Astrocyte of the spinal cord (primary cell): Measurements from ENCODE around the gene WDR74.
"Not testable (repeated sequence)": the region's sequence is repeated elsewhere in the genome, so short reads cannot be mapped to it uniquely, and the experiment has no call there.

Source experiments
- DNase-seq: peaks from one replicate; pipeline ENCODE4 v3.0.0; 2011; ENCODE audit warnings: low read depth, low spot score
- H3K4me3 ChIP-seq: 2 replicates; pipeline ENCODE4 v1.5.1; 2011; ENCODE audit warnings: low read depth, mild to moderate bottlenecking, low read length, moderate library complexity
- CTCF ChIP-seq: IDR thresholded peaks from 2 replicates; pipeline ENCODE4 v1.5.1; 2012; ENCODE audit warnings: low read depth, mild to moderate bottlenecking, low read length, inconsistent platforms
- in situ Hi-C: cut with HindIII; loops from 2 replicates; pipeline ENCODE4 v1.10.0; 2017; ENCODE audit warnings: low sequenced_read_pairs

WDR74 gene

GRCh38 chr11:62841361-62842170 is 2.2 kb upstream of the WDR74 start:
- TF ChIP-seq CTCF, result no peak
- peak overlapping the region; percentile 26 for H3K4me3 ChIP-seq
- in situ Hi-C loops, result no loop called here
- DNase-seq, result peak; percentile 99

DNA sequence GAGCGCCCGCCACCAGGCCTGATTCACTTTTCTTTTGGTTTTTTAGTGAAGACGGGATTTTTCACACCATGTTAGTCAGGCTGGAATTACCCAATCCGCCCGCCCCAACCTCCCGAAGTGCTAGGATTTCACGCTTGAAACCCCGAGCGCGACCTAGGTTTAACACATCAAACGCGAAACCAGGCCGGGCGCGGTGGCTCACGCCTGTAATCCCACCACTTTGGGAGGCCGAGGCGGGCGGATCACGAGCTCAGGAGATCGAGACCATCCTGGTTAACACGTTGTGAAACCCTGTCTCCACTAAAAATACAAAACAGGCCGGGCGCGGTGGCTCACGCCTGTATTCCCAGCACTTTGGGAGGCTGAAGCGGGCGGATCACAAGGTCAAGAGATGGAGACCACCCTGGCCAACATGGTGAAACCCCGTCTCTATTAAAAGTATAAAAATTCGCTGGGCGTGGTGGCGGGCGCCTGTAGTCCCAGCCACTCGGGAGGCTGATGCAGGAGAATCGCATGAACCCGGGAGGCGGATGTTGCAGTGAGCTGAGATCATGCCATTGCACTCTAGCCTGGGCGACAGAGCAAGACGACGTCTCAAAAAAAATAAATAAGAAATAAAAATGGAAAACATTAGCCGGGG is 1.5 kb upstream of the WDR74 start:
- peak overlapping the region; percentile 92 for H3K4me3 ChIP-seq
- DNase-seq, in situ Hi-C loops: not testable (repeated sequence)

DNA sequence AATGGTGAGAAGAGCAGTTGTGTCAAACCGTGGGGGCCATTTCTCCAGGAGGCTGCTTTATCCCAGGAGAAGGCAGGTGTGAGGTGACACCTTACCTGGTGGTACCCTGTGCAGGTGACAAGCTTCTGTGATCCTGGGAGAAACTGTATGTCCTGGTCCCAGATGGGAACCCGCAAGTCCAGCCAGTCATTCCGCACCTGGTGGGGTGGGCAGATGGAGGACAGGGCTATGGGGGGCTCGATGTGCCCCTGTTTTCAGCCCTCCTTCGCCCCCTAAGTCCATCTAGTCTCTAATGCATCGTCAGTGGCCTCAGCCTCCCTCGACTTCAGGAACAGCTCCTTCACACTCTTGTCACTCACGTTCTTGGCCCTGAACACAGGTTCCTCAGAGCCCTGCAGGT is 4.1 kb downstream of the WDR74 start:
- H3K4me3 ChIP-seq, result no peak overlapping the region
- TF ChIP-seq CTCF, result no peak
- DNase-seq, result no peak
- in situ Hi-C loops, result no loop called here

GRCh38 chr11:62832336-62833234 is 6.8 kb downstream of the WDR74 start, which contains the start of gene TEX54:
TEX54 (minus strand) TSS chr11:62832841.
- peak within 1 kb of the TSS; percentile 90 for H3K4me3 ChIP-seq
- TF ChIP-seq CTCF, result no peak
- DNase-seq, result no peak
- in situ Hi-C loops, result no loop called here

DNA sequence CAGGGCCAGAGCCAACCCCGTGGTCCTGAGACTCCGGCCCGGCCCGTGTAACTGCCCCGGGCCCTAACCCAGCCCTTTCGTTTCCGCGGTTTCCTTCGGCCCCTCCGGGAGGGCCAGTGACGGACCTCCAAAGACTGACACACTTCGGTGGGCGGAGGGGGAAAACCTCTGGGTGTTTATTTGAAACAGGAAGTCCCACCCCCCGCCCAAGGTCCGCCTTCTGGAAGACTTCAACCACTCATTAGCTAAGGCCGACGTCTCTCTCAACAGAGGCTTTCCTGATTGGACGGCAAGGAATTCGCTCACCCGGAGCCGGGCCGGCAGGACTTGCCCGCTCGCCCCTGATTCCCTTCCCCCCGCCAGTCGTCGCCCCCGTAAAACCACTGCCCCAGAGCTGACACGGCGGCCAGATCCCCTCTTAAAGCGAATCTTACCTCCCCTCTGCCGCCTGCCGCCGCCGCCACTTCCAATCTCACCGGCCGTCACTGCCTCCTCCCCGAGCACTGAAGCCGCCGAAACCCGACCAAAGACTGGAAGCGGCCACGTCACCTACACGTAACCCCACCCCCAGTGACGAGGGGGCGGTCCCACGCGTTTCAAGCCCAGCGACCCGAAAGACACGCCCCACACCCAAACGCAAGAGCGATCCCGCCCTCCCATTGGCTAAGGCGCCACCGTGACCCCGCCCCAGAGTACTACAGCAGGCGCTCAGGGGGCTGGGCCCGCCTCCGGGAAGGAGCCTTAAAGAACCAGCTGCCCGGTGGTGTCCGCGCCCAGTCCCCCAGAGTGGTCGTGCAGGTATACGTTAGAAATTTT is 7.7 kb downstream of the WDR74 start, which contains the start of gene STX5:
STX5 (minus strand) TSS at position 532 of the 816 bp plus-strand sequence. CDS start 808 bp downstream, outside the sequence.
- no peak for TF ChIP-seq CTCF
- peak; percentile 99 for DNase-seq
- H3K4me3 ChIP-seq, result peak within 1 kb of the TSS; percentile 90
- in situ Hi-C loops, result no loop called here

GRCh38 chr11:62830904-62831519 is 8.4 kb downstream of the WDR74 start:
- in situ Hi-C loops, result no loop called here
- no peak for DNase-seq
- H3K4me3 ChIP-seq, result peak overlapping the region; percentile 90
- no peak for TF ChIP-seq CTCF

DNA sequence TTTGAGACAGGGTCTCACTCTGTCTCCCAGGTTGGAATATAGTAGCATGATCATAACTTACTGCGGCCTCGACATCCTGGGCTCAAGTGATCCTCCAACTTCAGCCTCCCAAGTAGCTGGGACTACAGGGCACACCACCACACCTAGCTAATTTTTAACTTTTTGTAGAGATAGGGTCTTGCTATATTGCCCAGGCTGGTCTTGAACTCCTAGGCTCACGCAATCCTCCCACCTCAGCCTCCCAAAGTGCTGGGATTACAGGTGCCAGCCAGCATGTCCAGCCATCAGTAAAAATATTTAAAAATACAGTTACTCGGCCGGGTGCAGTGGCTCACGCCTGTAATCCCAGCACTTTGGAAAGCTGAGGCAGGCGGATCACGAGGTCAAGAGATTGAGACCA is 11.3 kb downstream of the WDR74 start:
- DNase-seq, in situ Hi-C loops: not testable (repeated sequence)

More for the DNA sequence above, 11.3 kb downstream of the WDR74 start:
- H3K4me3 ChIP-seq, result not testable (repeated sequence)
